HK-2 (cell line): ENCODE measurements around the gene GULP1.
A peak's percentile ranks its signal among the peaks of the same experiment; 100 is the strongest.

Experiments used
- DNase-seq: peaks from one replicate; pipeline ENCODE4 v3.0.0-alpha.2; 2018; ENCODE audit not compliant: unreplicated experiment

Gene GULP1

GRCh38 chr2:188471166-188471565 is 179.5 kb downstream of the GULP1 start:
- DNase-seq, result no peak

- DNase-seq, result no peak
Observed at GRCh38 chr2:188473306-188473705, 181.6 kb downstream of the GULP1 start.

GRCh38 chr2:188474316-188474715 is 182.6 kb downstream of the GULP1 start:
- DNase-seq, result no peak

DNA sequence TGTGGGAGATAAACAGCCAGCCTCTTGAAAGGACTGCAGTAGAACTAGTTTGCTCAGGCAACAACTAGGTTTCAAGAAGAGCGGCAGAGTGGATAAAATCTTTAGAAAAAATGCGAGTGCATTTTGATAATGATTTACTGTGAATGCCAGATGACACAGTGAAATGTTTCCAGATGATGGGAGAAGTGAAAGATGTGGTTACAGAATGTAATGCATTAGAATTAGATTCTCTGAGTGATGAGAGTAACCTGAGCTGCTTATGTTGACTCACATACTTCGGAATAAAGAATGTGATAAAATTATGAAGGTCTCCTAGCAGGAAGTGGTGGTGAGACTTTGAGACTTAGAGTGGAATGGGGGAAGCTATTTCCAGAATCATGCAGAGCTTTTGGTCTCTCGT is 184.3 kb downstream of the GULP1 start:
- DNase-seq, result no peak

GRCh38 chr2:188477564-188478103 is 186.0 kb downstream of the GULP1 start:
- no peak for DNase-seq

- DNase-seq, result peak; percentile 36
Observed at GRCh38 chr2:188478724-188479123, 187.1 kb downstream of the GULP1 start.

- DNase-seq, result no peak
Observed at GRCh38 chr2:188481474-188481873, 189.8 kb downstream of the GULP1 start.

DNA sequence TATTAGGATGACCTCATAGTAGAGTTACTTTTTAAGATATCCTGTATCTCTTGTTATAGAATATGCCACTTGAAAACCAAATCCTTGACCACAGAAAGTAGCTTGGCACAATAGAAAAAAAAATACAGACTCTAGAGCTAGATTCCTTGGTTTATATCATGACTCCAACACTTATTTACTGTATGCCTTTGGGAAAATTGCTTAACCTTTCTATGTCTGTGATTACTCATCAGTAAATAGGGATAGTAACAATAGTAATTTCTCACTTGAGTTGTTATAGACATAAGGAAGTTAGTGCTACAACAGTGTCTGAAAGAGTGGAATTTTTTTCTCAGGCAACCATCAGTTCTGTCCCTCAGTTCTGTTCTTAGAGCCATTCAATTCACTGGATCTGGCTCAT is 193.8 kb downstream of the GULP1 start:
- no peak for DNase-seq

- no peak for DNase-seq
Observed at GRCh38 chr2:188492751-188493150, 201.1 kb downstream of the GULP1 start.

DNA sequence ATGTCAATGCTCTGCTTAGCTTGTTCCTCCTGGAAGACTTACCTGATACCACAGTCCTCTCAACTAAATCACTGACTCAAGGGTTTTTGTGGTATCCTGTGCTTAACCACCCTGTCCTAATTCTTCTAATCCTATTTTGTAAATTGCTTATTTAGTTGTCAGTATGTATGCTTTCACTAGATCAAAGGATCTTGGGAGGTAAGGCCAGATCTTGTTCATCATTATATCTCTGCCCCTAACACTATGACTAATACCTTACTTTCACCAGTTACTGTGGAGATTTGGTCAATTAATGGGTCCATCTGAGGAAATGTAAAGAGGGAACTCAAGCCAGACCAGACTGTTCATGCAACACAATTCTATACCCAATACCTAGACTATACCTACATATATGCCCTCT is 203.2 kb downstream of the GULP1 start:
- no peak for DNase-seq

DNA sequence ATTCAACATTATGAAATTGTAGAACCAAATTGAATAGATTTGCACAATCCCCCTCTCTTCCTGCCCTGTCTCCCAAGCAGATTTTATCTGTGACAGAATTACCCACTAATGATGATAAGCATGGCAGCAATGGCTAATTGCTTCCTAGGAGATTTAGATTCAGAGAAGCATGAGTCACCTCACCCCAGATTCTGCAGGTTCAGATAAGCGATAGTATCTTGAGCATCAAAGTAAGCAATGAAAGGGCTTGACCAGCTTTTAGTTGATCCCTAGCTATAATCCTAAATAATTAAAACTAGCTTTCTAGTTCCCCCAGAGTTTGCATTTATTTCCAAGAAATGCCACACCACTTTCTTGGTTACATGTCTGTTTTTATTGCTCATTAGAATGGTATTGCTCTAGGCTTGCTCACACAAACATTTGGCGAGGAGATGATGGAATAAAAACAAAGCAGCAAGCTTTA is 204.3 kb downstream of the GULP1 start:
- no peak for DNase-seq

DNA sequence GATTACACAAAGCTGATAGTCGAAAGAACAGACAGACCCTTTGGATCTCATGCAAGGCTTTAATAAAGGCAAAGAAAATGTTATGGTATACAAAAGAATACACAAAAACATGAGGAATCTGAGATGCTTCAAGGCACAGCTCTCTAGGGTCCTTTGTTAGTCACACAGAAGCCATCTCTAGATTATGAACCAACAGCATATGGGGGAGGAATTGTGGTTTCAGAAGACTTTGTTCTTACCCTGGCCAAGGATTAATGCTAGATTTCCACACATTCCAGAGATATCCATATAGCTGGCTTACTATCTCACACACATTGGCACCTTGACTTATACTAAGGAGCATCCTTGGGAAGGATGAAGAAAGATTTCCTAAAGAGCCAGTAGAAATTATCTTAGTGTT is 206.1 kb downstream of the GULP1 start:
- DNase-seq, result no peak

DNA sequence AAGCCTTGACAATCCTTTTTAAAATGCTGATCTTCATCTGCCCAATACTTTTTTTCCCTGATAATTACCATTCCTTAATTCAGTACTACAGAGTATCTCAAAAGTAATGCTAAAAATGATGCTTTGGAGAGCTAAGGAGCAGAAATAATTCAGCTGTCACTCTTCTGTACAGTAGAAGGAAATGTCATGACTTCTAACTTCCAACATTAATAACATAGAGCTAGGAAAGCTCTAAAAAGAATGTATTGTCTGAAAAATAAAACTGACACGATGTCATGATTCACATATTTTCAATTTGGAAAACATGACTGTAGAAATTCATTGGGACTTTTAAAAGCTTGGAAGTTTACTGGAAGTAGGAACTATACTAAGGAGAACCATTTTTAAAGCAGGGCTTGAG is 212.3 kb downstream of the GULP1 start:
- no peak for DNase-seq

- no peak for DNase-seq
Observed at GRCh38 chr2:188506843-188507242, 215.2 kb downstream of the GULP1 start.

DNA sequence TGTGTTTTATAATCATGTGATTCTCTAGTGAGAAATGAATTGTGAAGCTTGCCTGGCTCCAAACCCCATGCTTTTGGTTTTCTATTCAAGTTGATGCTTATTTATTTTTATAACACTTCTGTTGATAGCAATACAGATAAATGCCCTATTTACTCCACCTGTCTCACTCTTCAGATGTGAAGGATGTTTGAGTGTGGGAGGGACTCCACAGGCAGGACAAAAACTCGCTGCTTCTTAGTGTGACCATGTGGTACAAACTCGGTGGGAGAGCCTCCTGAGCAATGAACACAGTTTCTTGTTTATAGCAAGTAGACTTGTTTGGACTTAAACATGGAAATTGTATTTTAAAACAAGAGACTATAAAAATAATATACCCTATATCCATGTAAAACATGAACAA is 219.7 kb downstream of the GULP1 start:
- no peak for DNase-seq

GRCh38 chr2:188512456-188512855 is 220.8 kb downstream of the GULP1 start:
- no peak for DNase-seq

GRCh38 chr2:188515918-188516317 is 224.2 kb downstream of the GULP1 start:
- no peak for DNase-seq

- DNase-seq, result no peak
Observed at GRCh38 chr2:188517549-188518215, 226.0 kb downstream of the GULP1 start.

- no peak for DNase-seq
Observed at GRCh38 chr2:188518381-188518780, 226.7 kb downstream of the GULP1 start.

GRCh38 chr2:188519136-188519535 is 227.5 kb downstream of the GULP1 start:
- DNase-seq, result no peak

DNA sequence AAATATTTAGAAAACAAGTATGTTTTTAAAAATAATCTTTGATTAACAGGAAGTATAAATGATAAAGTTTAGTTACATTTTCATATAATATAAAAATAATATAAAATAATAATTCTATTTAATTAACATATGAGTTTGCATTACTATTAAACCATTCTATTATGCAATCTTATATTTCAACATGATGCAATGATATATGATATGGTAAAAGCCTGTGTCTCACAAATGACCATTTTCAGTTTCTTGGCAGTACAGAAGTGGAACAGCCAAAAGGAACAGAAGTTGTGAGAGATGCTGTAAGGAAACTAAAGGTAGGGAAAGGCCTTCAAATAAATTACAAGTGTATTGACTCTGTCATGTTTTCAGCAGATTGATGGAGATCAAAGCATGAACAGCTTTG is 230.8 kb downstream of the GULP1 start:
- DNase-seq, result no peak

GRCh38 chr2:188523919-188524318 is 232.2 kb downstream of the GULP1 start:
- DNase-seq, result no peak

DNA sequence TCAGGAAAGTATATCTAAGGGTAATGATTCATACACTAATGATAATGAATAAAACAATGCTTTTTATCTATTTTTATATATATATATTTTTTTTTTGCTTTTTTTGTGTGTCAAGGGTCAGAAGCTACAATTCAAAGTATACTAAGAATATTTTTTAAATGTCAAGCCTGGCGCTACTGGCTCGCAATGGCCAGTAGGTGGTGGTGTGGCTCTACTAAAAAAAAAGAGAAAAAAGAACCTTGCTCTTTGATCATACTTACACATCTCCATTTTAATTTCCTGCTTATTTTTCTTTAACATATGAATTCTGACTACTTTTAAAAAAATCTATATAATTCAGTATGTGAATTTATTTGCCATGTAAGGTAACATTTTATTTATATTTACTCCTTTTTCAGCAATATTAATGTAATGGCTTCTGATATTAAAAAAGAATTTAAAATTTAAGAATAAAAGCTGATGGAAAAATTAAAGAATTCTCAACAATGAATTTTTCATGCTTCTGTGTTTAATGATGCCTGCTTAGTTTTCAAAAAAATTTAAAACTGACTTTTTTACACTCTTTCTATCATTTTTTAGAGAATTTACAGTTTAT is 232.9 kb downstream of the GULP1 start:
- peak; percentile 18 for DNase-seq

DNA sequence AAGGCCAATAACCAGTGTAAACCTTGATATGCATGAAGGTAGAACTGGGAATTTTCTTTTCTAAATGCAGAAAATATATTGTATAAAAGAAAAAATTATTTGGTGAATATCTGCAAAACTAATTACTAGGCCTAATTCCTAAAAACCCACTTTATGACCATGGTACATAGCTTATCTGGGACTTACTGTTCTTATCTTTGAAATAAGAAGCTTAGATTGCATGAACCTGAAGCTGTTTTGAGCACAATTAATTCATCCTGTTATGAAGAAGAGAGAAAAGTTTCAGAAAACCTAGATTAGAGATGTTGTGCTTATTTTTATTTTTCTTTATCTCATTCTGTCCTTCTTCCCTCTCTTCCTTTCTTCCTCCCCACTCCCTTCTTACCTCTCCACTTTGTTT is 235.0 kb downstream of the GULP1 start:
- DNase-seq, result no peak
